Fibroblast of the aortic adventitia (primary cell): ENCODE measurements around the gene ACMSD. TPM values are rescaled to one million over a fixed set of nuclear protein-coding genes. Genes with fewer than 3 reads are reported as not detected.

Experiments
- DNase-seq: peaks from one replicate; pipeline ENCODE4 v3.0.0-alpha.2; 2010; ENCODE audit warnings: low read depth
- H3K4me3 ChIP-seq: 2 replicates; pipeline ENCODE4 v1.5.1; 2011; ENCODE audit warnings: low read depth, mild to moderate bottlenecking, control low read depth, low read length, moderate library complexity
- total RNA-seq: library from RNA; depleted of rRNA; stranded (reverse); fragments of >200 nt; gene quantifications from 2 replicates; pipeline ENCODE4 v1.2.3, GENCODE V29; 2012; ENCODE audit warnings: low replicate concordance
- TF ChIP-seq, protein P1 (sequence below): IDR thresholded peaks from 2 replicates; pipeline ENCODE4 v1.5.1; 2011; ENCODE audit warnings: mild to moderate bottlenecking, low read length, control low read depth, inconsistent platforms; ENCODE audit not compliant: insufficient read depth

The ACMSD gene
- total RNA-seq, 1 donor: not detected

DNA sequence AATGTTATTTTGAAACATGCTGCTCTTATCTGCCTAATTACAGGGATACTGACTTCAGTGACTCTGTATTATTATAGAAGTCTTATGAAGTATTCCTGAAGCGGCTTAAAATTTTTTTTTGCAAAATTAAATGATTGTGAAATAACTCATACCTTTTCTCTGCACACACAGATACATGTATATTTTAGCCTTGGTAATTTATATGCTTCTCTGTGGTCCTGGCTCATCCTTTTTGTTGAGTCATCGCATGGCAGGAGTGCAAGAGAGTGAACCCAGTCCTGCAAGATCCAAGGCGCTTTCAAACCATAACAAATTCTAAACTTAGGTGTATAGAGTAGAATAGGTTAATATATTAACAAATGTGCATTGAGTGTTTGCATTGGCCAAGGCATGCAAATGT, 88.8 kb downstream of the ACMSD start:
- peak; percentile 29 for DNase-seq
- H3K4me3 ChIP-seq: no peak overlapping the region
- TF ChIP-seq, protein P1, sequence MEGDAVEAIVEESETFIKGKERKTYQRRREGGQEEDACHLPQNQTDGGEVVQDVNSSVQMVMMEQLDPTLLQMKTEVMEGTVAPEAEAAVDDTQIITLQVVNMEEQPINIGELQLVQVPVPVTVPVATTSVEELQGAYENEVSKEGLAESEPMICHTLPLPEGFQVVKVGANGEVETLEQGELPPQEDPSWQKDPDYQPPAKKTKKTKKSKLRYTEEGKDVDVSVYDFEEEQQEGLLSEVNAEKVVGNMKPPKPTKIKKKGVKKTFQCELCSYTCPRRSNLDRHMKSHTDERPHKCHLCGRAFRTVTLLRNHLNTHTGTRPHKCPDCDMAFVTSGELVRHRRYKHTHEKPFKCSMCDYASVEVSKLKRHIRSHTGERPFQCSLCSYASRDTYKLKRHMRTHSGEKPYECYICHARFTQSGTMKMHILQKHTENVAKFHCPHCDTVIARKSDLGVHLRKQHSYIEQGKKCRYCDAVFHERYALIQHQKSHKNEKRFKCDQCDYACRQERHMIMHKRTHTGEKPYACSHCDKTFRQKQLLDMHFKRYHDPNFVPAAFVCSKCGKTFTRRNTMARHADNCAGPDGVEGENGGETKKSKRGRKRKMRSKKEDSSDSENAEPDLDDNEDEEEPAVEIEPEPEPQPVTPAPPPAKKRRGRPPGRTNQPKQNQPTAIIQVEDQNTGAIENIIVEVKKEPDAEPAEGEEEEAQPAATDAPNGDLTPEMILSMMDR: no peak

DNA sequence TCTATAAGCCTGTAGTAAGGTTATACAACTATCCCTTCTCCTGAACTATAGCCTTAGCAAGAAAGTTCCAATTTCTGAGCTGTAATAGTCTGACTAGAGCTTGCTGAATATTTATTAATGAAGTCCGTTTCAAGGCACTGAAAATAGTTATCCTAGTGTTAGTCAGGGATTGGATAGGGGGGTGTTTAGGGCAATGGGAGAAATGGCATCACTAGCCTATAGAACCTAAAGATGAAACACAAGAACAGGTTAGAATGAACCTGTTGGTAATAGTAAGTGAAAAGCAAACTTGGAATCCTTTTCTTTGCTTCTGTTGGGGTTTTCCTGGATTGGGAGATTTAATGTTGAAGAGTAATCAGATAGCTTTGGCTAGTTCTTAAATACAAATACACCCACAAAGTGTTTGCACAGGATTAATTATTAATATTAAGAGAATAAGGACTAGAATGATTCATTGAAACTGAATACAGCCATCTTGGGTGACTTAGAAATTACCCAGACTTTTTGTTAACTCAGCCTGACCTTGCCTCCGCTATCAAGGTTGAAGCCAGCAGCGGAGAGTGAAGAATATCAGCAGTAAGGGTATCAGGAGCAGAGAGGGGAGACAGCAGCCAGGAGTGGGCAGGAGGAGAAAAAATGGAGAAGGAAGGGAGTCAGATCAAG, 94.6 kb downstream of the ACMSD start:
- DNase-seq: no peak
- no peak overlapping the region for H3K4me3 ChIP-seq
- TF ChIP-seq, protein P1: no peak

DNA sequence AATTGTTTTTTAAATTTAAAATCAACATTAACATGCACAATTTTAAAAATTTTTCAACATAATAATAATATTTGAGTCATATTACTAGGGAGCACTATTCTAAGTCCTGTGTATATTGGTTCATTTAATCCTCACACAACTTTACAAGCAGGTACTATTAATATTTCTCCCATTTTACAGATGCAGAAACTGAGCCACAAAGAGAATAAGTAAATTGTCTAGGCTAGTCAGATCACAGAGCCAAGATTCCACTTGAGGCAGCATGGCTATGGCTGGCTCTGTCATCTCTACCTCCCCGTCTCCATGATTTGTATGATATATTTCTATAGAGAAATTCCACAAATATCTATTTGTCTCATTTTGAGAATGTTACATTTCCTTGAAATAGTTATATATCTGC, 95.3 kb downstream of the ACMSD start:
- no peak for DNase-seq
- TF ChIP-seq, protein P1: no peak
- H3K4me3 ChIP-seq: no peak overlapping the region

DNA sequence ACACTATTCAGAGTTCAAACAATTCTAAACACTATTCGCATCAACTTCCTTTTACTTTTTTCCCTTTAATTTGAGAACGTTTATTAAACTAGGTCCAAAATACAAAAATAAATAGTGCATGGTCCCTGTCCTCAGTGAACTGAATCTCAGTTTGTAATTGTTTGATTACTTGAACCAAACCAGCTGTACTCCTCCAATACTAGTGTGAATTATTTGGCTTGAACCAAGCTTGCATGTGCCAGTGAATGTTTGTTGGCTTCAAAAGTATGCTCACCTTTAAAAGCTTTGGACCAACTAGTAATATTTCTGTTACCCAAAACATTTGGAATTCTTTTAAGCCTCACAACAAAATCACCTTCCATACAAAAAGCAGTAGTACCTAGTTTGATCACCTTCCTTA, 95.7 kb downstream of the ACMSD start:
- no peak for DNase-seq
- no peak overlapping the region for H3K4me3 ChIP-seq
- TF ChIP-seq, protein P1: no peak

DNA sequence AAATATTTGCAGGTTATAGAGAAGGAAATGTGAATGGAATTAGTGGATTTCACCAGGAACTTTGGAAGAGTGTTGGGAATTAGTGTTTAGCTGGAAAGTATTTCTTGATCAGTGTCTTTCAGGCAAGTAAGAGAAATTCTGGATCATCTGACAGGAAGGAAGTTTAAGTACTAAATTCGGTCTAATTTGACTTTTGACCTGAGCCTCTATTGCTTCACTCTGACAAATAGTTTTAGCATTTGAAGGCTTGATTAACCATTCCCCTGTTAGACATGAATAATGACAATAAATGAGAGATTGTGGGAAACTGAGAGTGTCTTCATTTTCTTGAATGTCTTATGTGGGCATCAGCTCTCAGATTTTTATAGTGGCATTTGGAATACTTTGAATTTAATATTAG, 96.2 kb downstream of the ACMSD start:
- TF ChIP-seq, protein P1: no peak
- DNase-seq: no peak
- H3K4me3 ChIP-seq: no peak overlapping the region

DNA sequence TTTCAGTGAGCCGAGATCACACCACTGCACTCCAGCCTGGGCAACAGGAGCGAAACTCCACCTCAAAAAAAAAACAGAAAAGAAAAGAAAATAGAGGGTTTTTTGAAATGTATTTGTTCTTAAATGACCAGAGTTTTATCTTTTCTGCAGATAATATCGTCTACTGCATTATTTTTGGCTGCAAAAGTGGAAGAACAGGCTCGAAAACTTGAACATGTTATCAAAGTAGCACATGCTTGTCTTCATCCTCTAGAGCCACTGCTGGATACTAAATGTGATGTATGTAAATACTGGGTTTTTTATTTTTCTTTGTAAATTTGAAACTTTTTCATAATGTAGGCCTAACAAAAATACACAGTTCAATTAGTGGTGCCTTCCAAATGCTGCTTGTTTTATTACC, 98.3 kb downstream of the ACMSD start:
- DNase-seq: no peak
- TF ChIP-seq, protein P1: no peak
- H3K4me3 ChIP-seq: no peak overlapping the region

DNA sequence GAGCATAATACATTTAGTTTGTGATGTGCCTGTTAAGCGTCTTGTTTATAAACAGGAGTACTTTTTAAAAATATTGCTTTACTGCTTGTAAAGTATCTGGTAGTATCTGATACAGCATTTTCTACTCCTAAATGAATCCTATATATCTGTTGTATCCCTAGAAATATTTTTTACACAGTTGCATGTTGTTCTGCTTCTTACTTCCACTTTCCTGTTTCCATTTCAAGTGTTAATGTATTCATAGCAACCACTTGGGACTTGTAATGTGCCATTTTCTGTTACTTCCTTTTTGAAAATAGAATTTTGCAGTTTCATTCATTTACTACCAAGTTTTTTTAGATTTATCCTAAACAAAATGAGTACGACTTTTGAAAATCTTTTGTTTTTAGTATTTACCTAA, 105.1 kb downstream of the ACMSD start:
- TF ChIP-seq, protein P1: no peak
- no peak for DNase-seq
- H3K4me3 ChIP-seq: no peak overlapping the region
